ENCODE measurements around the gene SPECC1. TPM values are rescaled to one million over a fixed set of nuclear protein-coding genes. Genes with fewer than 3 reads are reported as not detected.
"Not testable (repeated sequence)": the region's sequence is repeated elsewhere in the genome, so short reads cannot be mapped to it uniquely, and the experiment has no call there.

Gene SPECC1
- total and polyA plus RNA-seq, 2 of the 4 experiments (the other 2 are of a cell fraction): 16.9 to 26.2 TPM

DNA sequence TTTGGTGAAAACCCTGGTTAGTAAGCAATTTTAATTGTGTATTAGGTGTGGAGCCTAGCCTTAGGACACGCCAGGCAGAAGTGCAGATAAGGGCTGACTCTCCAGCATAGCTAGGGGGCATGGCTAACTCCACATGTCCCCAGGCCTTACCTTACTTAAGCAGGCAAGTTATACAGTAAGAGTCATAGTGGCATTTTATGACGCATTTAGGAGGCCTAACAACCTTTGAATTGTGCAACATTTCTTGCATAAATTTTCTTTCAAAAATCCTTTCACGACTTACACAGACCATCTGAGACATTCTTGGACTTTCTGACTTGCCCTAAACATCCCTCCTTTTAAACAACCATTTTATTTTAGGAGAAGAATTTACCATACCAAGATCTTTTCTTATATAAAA lies 187.1 kb downstream of the SPECC1 start:
- H3K27me3 ChIP-seq (ENCODE audit: control insufficient read depth, insufficient read depth, low read length); H4K20me1 ChIP-seq (ENCODE audit: insufficient read depth, low read length); H3K14ac ChIP-seq (replicated peaks; ENCODE audit: low read depth, low read length); H2BK15ac ChIP-seq (ENCODE audit: low read depth, low read length); DNase-seq; H2AK9ac ChIP-seq (replicated peaks; ENCODE audit: low read depth, low read length, poor library complexity); H3K9me3 ChIP-seq (ENCODE audit: control insufficient read depth, insufficient read depth, low read length); H2BK120ac ChIP-seq (ENCODE audit: low read depth, low read length); intact Hi-C loops (cut with micrococcal nuclease); H3K18ac ChIP-seq (ENCODE audit: low read depth, low read length); H2BK20ac ChIP-seq (ENCODE audit: low read depth, low read length); H3K56ac ChIP-seq (ENCODE audit: extremely low read depth, insufficient read depth, low read length); H4K91ac ChIP-seq (ENCODE audit: insufficient read depth, low read depth, low read length); H3K36me3 ChIP-seq (ENCODE audit: control insufficient read depth, insufficient read depth, low read length); H2AK5ac ChIP-seq (ENCODE audit: low read depth, low read length); H3K23ac ChIP-seq (ENCODE audit: low read depth, low read length); H2AFZ ChIP-seq (replicated peaks; ENCODE audit: low read length, poor library complexity); H4K5ac ChIP-seq (ENCODE audit: low read depth, low read length); dilution Hi-C loops (cut with HindIII; ENCODE audit: low sequenced_read_pairs, unreplicated experiment); H3K4me2 ChIP-seq (ENCODE audit: low read depth, low read length); ATAC-seq (ENCODE audit: low read depth); CTCF ChIA-PET; in situ Hi-C loops (cut with MboI; ENCODE audit: low sequenced_read_pairs); H3K27ac ChIP-seq (ENCODE audit: insufficient read depth, low read length); POLR2A ChIA-PET (ENCODE audit: unreplicated experiment); H3K4ac ChIP-seq (ENCODE audit: low read depth, low read length); H3K9ac ChIP-seq (ENCODE audit: low read depth, low read length); BruUV-seq (replicated peaks); H3K4me3 ChIP-seq (ENCODE audit: insufficient read depth, low read depth, low read length); H4K8ac ChIP-seq (ENCODE audit: low read depth in 2 of 2, low read length in 2 of 2); H2BK5ac ChIP-seq (ENCODE audit: low read depth, low read length, poor library complexity, severe bottlenecking): not testable (repeated sequence)
- H3K79me1 ChIP-seq (ENCODE audit: low read depth in 1 of 2, low read length in 2 of 2): peaks cover 14 to 40% of the 10 kb centered on the region in 2 experiments
- no CpG with 5 or more reads among the region's 3 CpGs for WGBS, 2 experiments (ENCODE audit: extremely low coverage in 2 of 2, insufficient read length in 1 of 2)
- peaks cover 12% of the 10 kb centered on the region for H3K4me1 ChIP-seq (ENCODE audit: control insufficient read depth, insufficient read depth, low read length)
- TF ChIP-seq CEBPB (IDR thresholded peaks at IDR 0.05; ENCODE audit: low read depth, low read length): peak; percentile 49
- H3K9me1 ChIP-seq (ENCODE audit: insufficient read depth, low read length): peaks cover 12% of the 10 kb centered on the region; the same call in 1 of the 2 replicates

All from IMR-90 (cell line).